Pulmonary artery endothelial cell (primary cell): ENCODE results near the gene CLCN5. TPM values are rescaled to one million over a fixed set of nuclear protein-coding genes. Genes with fewer than 3 reads are reported as not detected.

Experiments
- DNase-seq: peaks from one replicate; pipeline ENCODE4 v3.0.0-alpha.2; 2011; ENCODE audit warnings: low read depth, low spot score
- total RNA-seq: library from RNA; depleted of rRNA; stranded (reverse); fragments of >200 nt; gene quantifications from 2 replicates; pipeline ENCODE4 v1.2.3, GENCODE V29; 2014

The CLCN5 gene
- total RNA-seq, result 7.8 and 12.6 TPM in 2 replicates

DNA sequence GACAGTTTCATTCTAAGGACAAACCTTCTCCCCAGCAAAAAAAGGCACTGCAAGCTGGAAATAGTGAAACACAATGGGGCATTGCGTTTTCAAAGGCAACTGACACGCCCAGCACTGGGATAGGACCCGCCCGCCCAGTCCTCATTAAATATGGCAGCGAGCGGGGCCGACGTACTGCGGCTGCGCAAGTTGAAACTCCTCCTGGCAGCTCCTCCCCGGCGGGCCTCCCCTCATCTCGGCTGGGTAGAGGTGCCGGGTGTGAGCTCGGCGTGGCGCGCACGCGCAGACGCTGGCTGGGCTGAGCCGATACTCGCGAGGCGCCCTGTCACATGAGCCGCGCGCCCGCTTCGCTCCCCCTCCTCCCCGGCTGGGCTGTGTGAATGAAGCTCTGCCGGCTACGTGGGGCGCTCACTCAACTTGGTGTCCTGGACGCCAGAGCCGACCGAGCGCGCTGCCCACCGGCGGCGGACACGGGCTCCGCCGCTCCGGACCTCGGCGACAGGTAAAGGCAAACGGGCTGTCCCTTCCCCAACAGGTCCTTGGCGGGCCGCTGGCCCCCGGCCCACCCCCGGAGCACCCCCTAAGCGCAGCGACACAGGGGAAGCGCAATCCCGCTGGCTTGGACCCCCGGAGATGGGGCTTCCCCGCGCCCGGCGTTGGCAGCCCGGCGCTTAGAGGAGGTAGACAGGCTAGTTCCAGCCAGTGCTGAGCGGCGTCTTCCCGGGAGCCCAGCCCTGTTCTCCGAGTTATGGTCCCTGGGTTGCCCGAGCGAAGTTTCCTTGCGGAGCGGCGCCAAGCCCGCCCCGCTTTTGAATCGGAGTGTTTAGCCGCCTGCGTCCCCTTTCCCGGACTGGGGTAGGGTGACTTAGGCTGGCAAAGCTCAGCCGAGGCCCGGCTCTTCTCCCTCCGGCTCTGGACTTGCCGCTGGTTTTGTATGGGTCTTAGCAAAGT lies at the start of gene CLCN5:
Gene CLCN5 (plus strand): TSS at position 306 of the 951 bp plus-strand sequence. CDS start 2,703 bp downstream, outside the sequence.
- peak; percentile 74 for DNase-seq

DNA sequence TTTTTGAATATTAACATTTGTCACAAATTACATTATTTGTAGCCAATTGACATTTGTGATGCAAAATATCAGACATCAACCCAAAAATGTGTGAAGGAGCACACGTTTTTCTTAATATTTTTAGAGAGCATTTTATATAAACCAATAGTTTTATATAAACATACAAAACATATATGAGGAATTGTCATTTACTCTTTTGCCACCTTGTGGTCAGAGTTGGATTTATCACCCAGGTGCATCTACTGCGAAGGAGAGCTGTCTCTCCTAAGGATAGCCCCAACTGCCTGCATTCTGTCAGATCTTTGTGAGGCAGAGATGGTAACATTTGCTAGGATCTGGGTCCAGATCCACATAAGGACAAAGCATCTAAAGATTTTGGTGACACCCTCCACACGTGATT lies 45.6 kb upstream of the CLCN5 start:
- DNase-seq, result no peak

DNA sequence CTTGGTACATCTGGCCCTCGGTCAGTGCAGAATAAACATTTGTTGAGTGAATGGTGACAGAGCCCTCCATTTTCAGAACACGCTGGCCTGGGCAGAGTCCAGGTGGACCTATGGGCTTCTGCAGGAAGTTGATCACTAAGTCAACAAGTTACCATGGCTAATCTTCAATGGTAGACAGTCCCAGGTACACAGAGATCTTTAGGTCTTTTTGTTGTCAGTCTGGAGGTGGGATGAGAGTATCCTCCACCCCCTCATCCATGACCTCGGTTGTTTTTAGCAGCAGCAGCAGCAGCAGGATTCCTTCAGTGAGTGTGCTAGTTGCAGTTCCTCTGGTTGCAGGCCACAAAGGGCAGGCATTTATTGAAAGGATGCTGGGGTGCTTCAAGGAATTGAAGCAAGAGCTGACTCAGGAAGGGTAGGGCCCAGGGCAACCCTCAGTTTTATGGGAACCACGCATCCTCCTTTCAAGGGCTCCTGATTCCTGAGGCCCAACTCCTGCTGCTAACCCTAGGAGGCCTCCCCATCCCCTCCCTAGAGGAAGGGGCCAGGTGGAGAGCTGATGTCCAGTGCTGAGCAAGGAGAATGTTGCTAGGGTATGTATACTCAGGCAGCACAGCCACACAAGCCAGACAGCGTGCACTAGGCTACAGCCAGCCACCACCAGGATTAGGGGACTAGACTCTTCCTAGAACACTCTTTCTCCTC lies 44.8 kb upstream of the CLCN5 start:
- no peak for DNase-seq

DNA sequence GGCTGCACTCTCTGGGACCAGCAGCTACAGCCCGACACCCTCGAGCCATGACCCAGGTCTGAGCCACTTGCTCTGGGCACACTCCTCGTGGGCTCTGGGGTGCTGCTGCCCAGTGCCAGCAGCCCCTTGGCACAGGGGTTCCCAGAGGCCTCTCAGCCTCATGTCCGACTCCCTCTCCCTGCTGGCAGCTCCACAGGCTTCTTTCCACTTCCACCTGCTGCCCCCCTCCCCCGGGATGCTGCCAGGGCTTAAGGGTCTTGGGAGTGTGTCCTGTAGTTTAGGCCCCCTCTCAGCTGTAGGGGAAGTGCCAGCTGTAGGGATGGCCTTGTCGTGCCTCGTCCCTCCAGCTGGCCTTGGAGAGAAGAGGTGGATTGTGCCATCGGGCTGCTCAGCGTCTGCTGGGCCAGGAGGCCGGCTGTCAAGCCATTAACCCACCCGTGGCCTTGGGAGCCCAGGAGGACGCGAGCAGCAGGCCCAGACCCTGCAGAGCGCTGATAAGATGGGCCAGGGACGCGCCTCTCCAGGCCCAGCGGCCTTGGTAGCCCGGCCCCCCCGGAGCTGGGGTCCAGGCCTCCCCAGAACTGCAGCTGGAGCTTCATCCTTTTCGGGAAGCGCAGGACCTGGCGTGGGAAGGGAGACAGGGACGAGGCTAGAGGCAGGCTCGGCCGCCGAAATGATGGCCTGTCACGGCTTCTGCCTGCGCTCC lies 44.1 kb upstream of the CLCN5 start:
- DNase-seq, result no peak

DNA sequence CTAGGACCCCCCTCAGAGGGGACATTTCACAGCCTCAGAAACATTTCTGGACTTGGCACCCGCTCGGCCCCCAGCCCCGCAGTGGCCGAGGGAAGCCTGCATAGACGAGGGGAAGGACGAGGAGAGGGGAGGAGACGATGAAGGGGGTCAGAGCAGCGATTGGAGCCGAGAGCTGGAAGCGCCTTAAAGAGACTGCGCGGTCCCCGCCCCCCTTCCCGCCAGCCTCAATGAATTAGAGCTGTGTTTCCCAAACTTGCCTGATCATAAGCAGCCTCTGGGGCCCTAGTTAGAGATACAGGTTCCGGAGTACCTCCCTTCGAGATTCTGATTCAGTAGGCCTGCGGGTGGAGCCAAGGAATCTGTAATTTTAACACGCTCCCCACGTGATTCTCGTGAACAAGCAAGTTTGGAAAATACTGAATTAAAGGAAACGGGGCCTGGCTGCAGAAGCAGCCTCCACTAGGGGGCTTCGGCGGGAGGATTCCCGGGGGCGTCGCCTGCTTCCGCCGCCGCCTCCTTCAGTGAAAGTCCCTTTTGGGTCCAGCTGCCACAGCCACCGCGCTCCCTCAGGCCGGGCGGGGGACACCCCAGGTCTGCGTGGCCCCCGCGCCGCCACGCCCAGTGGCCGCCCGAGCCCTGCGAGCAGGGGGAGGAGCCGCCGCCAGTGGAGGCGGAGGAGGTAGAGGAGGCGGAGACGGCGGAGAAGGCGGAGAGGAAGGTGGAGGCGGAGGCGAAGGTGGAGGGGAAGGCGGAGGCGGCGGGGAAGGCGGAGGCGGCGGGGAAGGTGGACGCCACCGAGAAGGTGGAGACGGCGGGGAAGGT lies 43.4 kb upstream of the CLCN5 start, which contains the start of gene USP27X:
Gene USP27X (plus strand): TSS at position 651 of the 822 bp plus-strand sequence. CDS start 824 bp downstream, outside the sequence.
- DNase-seq, result peak; percentile 30

DNA sequence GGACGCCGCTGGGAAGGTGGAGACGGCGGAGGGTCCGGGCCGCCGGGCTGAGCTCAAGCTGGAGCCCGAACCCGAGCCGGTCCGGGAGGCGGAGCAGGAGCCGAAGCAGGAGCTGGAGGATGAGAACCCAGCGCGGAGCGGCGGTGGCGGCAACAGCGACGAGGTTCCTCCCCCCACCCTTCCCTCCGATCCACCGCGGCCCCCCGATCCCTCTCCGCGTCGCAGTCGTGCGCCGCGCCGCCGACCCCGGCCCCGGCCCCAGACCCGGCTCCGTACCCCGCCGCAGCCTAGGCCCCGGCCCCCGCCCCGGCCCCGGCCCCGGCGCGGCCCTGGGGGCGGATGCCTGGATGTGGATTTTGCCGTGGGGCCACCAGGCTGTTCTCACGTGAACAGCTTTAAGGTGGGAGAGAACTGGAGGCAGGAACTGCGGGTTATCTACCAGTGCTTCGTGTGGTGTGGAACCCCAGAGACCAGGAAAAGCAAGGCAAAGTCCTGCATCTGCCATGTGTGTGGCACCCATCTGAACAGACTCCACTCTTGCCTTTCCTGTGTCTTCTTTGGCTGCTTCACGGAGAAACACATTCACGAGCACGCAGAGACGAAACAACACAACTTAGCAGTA lies 42.6 kb upstream of the CLCN5 start:
- DNase-seq, result no peak

DNA sequence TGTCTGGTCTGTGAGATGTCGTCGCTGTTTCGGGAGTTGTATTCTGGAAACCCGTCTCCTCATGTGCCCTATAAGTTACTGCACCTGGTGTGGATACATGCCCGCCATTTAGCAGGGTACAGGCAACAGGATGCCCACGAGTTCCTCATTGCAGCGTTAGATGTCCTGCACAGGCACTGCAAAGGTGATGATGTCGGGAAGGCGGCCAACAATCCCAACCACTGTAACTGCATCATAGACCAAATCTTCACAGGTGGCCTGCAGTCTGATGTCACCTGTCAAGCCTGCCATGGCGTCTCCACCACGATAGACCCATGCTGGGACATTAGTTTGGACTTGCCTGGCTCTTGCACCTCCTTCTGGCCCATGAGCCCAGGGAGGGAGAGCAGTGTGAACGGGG lies 41.7 kb upstream of the CLCN5 start:
- DNase-seq, result no peak

DNA sequence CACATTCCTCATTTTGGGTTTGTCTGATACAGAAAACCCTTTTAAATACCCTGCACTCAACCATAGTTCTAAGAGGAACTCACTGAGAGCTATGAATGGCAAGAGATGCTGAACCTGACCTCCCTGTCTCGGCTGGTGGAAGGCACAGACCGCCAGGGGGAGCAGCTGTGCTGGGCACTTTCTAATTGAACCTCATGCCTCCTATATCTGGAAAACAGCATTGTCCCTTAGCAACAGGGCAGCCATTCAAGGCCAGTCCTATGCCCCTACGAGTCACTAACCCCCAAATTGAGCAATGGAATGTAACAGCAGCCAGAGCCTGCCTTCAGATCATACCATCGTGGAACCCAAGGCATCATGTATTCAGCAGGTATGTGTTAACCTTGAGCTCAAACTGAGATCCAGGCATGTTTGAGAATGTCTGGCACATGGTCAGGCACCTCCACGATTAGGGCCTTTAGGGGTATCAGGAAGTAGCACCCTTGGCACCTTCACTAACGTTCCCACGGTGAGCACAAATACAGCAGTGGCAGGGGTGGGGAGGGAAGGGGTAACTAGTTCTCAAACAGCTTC lies 38.0 kb upstream of the CLCN5 start:
- DNase-seq, result no peak

DNA sequence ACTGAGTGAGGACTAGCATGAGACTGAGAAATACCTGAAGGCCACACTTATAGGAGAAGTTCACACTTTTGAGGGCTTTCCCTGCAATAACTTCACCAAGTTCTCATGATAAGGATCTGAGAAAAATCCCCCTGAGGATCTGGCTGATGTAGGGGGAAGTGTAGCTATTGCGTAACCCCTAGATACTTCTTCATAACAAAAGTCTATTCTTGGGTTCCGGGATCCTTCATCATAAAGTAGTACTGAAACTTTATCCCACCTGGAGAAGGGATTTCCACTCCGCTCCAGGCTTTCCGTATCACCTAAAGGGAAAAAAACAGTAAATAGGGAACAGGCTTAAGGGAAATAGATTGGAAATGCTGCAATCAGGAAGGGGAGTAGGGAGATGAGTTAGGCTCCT lies 29.9 kb upstream of the CLCN5 start:
- no peak for DNase-seq

DNA sequence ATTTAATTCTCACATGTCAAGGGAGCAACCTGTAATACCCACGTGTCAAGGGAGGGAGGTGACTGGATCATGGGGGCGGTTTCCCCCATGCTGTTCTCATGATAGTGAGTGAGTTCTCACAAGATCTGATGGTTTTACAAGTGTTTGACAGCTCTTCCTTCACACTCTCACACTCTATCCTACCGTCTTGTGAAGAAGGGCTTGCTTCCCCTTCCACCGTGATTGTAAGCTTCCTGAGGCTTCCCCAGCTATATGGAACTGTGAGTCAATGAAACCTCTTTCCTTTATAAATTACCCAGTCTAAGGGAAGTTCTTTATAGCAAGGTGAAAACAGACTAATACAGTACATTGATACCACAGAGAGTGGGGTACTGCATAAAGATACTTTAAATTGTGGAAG lies 25.4 kb upstream of the CLCN5 start:
- no peak for DNase-seq

DNA sequence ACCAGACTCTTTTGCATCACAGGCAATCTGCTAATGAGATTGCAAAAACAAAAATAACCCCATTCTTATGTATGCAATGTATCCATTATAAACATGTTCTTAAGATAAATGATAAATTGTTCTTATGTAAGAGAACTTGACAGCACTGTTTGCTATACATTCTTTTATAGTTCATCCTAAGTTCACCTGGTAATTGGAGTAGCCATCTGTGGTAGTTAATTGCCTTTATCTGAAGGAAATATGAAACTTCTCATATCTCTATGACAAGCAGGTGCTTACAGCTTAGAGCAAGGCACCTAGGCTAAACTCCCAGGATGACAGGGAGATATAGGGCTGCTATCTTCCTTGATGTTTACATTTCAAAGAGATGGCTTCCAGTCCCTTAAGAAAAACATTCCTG lies 21.3 kb upstream of the CLCN5 start:
- no peak for DNase-seq

DNA sequence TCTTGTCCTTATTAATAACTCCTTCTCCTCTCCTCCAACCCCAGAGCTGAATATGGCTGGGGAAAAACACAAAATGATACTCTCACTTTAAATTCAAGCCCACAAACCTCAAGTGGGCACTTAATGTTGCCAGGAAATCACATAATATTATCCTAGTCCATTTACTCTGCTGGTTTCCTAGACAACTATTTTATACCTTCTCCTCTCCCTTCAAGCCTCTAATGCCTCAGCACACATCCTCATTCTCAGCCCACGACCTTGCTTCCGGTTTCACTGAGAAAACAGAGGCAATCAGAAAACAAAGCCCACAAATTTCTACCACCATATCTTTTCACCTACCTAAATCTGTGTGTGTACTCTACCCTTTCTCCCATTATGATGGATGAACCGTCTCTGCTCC lies 12.1 kb upstream of the CLCN5 start:
- no peak for DNase-seq

DNA sequence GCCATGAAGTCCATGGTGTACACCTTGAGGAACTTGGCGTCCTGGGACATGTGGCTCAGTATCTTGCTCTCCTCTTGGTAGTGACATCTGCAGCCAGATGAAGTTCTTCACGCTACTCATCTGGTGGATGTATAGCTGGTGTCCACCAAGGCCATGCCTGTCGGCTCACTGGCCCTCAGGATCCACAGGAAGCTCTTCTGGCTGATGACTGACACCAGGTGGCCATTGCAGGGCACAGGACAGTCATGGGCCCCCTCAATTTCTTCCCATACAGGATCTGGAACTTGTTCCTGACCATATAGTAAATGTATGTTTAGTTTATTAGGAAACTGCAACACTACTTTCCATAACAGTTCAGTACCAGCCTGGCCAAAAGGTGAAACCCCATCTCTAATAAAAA lies 10.3 kb upstream of the CLCN5 start:
- DNase-seq, result no peak

DNA sequence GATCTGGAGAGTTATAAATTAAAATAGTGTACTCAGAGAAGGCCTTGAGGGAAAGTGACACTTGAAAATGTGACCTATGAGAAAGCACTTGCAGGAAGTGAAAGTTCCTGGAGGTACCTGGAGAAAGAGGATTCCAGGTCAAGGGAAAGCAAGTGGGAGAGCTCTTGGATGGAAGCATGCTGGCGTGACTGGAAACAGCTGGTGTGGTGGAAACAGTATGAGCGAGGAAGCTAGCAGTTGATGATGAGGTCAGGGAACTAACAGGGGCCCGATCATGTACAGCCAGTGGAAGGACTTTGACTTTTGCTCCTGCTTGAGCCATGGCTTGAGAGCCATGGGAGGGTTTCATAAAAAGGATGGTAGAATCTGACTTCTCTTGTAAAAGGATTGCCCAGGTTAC lies 9.5 kb upstream of the CLCN5 start:
- no peak for DNase-seq

DNA sequence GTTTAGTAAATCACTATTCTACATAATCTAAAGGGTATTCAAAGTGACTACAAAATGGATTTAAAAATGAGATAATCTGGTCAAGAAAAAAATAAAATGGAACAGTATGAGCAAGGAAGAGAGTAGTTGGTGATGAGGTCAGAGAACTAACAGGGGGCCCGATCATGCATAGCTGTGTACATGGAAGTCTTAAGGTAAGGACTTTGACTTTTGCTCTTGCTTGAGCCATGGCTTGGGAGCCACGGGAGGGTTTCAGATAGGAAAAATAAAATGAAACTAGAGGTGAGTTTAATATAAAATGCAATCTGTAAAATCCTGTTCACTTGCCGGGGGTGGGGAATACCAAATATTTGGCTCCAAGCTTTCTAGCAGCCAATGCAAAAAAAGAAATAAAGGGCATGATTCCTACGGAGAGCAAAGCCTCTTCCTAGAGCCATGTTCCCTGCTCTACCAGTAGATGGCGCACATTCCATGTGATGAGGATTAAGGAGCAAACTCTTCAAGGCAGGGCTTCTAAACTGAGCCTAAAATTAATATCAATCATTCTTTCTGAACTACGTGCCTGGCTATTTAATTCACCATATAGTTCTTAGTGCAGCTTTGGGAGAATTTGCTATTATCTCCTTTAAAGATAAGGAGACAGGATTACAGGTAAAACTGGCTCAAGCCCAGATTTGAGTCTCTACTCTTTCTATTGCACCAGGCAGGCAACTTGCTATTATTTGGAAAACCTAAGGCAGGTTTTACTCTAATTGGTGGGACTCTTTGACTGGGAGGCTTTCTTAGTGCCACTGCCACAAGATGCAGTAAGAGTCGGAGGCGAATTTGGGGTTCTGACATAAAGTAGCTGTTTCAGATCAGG lies 6.8 kb upstream of the CLCN5 start:
- peak; percentile 13 for DNase-seq

DNA sequence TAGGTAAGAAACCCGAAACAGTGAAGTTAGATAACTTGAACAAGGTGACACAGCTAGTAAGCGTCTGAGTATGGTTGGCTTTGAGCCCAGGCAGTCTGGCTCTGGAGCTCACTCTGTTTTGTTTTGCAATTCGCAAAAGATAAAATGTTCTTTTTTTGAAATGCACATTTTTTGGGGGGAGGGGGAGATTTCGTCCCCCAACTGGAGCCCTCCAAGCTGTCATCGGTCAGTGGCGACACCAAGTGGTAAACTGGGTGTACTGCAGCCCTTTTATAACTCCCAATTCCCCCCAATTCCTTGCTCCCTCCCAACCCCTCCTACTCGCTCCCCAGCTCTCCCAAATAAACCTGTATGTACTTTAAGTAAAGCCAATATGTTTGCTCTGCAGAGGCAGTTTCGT lies 2.8 kb upstream of the CLCN5 start:
- DNase-seq, result no peak

DNA sequence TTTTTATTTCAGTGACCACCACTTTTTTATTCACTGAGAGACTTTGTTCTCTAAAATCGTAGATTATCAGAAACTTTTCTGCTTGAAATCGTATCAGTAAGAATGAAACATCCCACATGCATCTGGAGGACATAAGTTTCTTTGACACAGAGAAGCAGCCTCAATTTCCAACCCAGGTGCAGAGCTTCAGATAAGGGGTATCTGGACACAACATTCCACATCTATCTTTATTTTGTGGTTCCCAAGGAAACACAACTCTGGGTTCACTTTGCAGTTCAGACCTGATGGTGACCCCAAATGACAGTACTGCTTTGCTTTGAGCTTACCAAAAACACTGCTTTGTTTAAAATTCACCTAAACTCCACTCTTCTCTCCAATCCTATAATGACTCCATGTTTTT lies 1.3 kb upstream of the CLCN5 start:
- no peak for DNase-seq

DNA sequence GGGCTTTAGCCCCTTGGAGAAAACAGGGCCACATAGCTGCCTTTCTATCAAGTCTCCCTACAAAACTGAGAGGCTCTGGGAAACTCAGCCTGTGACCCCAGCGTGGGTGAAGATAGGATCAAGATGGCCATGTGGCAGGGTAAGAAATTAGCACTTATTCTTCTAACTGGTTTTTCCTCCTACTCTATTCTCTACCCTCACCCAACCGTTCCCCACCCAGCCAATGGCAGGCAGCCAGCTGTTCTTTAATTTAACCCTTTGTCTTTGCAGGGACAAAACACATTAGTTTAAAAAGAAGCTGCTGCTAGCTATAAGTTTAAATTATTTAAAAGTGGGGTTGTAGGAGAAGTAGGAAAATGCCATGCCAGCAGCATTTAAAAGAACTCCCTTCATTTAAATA lies 2.8 kb downstream of the CLCN5 start:
- DNase-seq, result no peak

DNA sequence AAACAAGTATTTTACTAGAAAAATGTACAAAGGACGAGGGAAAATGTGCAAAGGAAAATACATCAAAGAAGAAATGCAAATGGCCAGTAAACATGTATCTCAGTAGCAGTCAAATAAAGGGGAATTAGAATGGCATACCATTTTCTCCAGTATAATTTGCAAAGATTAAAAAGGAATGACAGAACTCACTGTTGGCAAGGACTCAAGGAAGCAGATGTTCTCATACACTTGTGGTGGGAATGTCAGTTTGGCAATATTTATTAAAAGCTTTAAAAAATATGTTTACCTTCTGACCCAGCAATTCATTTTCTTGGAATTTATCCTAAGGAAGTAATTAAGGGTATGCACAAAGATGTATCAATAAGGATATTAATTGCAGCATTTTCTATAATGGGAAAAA lies 7.6 kb downstream of the CLCN5 start:
- no peak for DNase-seq
